GM20000 (cell line): Measurements from ENCODE around the gene GATAD2A.

Source experiments
- DNase-seq: peaks from one replicate; pipeline ENCODE4 v3.0.0; 2012; ENCODE audit warnings: low spot score
- TF ChIP-seq, protein P1 (sequence below): IDR thresholded peaks from 2 replicates; pipeline ENCODE4 v1.5.1; 2012; ENCODE audit warnings: mild to moderate bottlenecking, control low read depth; ENCODE audit errors: extremely low read depth, missing control alignments

The GATAD2A gene

DNA sequence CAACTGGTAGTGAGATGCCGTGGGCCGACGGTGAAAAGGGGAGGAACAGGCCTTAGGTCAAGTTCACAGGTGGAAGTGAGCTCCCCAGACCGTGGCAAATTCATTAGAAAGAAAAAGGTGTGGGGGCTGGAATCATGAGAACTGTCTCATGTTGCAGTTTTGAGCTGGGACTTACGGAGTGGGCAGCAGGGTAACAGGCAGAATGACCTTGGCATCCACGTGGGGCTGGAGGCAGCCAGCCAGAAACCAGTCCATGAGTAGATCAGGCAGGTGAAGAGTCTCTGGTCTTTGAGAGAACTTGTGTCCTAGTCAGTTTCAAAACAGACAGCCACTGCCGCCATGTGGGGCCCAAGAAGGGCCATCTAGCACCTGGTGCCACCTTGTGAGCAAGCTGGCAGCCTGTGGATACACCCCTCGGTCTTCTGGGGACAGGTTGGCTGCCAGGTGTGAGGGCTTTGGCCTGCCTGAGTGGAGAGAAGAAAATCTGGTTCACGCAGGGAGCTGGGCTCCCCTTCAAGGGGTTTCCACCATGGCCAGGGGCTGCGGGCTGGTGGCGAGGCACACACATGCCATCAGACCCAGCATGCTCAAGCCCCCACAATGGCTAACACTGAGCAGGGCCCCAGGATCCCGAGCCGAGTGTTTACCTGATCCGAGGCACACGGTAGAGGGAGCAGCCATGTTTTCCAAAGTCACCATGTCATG is 86.0 kb downstream of the GATAD2A start:
- TF ChIP-seq, protein P1, sequence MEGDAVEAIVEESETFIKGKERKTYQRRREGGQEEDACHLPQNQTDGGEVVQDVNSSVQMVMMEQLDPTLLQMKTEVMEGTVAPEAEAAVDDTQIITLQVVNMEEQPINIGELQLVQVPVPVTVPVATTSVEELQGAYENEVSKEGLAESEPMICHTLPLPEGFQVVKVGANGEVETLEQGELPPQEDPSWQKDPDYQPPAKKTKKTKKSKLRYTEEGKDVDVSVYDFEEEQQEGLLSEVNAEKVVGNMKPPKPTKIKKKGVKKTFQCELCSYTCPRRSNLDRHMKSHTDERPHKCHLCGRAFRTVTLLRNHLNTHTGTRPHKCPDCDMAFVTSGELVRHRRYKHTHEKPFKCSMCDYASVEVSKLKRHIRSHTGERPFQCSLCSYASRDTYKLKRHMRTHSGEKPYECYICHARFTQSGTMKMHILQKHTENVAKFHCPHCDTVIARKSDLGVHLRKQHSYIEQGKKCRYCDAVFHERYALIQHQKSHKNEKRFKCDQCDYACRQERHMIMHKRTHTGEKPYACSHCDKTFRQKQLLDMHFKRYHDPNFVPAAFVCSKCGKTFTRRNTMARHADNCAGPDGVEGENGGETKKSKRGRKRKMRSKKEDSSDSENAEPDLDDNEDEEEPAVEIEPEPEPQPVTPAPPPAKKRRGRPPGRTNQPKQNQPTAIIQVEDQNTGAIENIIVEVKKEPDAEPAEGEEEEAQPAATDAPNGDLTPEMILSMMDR: no peak
- no peak for DNase-seq

GRCh38 chr19:19492026-19492610 is 86.6 kb downstream of the GATAD2A start:
- DNase-seq: no peak
- TF ChIP-seq, protein P1: no peak

DNA sequence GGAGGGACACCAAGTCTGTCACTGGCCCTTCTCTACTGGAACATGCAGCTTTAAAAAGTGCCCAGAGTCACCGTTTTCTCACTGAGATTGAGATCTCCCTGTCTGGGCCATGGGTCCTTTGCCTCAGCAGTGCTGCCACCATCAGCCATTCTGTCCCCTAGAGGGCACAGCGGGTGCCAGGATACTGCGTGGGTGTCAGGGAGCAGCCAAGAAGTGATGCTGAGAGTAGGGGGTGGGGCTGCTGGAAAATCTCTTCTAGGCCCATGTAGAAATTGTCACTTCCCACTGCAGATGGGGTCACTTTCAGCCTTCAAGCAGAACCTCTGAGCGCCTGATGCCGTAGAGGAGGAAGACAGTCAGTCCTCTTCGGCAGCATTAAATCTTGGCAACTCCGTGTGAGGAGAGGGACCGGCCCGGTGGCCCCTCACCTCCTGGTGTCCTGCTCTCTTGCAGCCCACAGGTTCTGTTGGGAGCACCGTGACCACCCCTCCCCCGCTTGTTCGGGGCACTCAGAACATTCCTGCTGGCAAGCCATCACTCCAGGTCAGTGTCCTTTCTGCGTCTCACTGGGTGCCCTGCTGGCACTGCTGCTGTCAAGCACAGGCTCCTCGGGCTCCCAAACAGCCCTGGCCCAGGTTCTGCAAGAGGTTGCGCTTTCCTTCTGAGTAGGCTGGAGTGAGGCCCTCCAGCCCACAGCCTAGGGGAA is 88.5 kb downstream of the GATAD2A start:
- TF ChIP-seq, protein P1: no peak

DNA sequence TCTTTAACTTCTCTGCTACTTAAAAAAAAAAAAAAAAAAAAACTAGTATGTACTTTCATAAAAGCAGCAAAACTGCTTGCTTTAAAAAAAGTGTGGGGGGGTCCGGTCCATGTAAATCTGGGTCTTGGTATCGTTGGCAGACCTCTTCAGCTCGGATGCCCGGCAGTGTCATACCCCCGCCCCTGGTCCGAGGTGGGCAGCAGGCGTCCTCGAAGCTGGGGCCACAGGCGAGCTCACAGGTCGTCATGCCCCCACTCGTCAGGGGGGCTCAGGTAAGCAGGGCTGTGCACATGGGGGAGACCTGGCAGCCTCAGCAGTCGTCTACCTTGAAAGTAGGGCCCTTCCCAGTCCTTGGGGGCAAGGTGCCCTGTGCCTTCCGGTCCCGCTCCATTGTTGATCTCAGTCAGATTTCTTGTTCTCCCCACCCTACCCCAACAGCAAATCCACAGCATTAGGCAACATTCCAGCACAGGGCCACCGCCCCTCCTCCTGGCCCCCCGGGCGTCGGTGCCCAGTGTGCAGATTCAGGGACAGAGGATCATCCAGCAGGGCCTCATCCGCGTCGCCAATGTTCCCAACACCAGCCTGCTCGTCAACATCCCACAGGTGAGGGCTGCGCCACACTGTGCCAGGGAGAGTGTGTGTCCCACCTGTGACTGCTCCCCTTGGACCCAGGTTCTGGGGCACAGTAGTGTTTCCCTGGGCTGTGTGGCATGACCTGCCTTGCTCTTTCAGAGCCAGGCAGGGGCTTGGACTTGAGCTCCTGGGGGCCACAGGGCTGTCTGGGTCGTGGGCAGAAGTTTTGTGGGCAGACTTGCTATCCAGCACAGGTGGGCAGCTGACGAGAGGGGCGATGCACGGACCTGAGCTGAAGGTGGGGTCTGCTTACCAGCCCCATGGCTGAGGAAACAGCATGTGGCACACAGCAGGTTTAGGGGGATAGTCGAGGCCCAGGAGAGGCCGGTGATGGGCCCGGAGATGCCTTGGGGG is 90.4 kb downstream of the GATAD2A start:
- TF ChIP-seq, protein P1: no peak
- no peak for DNase-seq

More for the DNA sequence above, 88.5 kb downstream of the GATAD2A start:
- no peak for DNase-seq

DNA sequence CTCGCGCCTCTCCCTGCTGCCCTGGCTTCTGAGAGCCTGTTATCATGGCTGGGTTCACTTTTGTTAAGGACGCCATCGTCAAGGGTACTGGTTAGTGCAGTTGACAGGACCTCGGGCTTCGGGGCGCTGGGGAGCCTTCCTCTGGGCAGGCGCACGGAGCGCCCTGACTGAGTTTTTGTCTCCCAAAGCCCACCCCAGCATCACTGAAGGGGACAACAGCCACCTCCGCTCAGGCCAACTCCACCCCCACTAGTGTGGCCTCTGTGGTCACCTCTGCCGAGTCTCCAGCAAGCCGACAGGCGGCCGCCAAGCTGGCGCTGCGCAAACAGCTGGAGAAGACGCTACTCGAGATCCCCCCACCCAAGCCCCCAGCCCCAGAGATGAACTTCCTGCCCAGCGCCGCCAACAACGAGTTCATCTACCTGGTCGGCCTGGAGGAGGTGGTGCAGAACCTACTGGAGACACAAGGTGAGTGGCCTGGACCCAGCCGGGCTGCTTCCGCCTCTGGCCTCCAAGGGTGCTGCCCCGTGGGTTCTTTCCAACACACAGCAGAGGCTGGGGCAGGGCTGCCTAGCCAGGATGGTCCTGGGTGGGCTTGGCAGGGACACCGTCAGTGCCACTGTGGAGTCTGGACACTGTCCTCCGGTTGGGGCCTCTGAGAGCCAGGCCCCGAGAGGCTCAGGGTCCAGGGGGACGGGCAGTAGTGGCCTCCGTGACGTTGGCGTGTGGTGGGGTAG is 92.9 kb downstream of the GATAD2A start:
- TF ChIP-seq, protein P1: no peak
- DNase-seq: no peak

GRCh38 chr19:19499272-19499995 is 94.0 kb downstream of the GATAD2A start:
- TF ChIP-seq, protein P1: no peak
- no peak for DNase-seq
